ENCODE results near the gene FBXL16.
A peak's percentile ranks its signal among the peaks of the same experiment; 100 is the strongest.

Gene FBXL16

DNA sequence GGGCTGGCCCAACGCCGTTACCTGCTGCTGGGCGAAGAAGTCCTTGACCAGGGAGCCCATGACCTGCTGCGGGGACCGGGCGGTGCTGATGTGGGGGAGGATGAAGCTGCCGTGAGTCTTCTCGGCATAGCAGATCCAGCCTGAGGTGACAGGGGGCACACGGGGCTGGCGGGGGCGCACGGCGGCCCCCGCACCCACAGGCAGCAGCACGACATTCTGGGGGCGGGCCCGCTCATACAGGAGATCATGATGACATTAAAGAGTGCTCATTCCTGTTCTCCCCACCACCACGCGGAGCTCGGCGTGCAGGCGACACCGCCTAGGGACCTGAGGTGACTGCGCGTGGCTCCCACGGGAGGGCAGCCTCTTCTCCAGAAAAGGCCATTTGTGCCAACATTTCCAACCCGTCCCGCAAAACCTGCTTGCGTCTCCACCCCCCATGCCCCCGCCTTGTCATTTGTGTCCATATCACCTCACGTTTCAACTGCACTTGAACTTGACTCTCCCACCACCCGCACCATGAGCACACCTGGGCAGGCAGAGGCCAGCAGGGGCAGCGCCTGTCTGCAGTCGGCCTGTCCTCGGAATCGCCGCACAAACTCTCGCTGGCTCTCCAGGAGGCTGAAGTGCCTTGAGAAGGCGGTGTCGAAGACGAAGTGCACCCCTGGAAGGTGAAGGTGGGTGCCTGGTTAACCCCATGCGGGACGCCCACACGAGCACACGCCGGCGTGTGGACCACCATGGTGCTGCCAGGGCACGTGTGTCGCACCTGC, 28.8 kb upstream of the FBXL16 start:
- DNase-seq, result no peak

DNA sequence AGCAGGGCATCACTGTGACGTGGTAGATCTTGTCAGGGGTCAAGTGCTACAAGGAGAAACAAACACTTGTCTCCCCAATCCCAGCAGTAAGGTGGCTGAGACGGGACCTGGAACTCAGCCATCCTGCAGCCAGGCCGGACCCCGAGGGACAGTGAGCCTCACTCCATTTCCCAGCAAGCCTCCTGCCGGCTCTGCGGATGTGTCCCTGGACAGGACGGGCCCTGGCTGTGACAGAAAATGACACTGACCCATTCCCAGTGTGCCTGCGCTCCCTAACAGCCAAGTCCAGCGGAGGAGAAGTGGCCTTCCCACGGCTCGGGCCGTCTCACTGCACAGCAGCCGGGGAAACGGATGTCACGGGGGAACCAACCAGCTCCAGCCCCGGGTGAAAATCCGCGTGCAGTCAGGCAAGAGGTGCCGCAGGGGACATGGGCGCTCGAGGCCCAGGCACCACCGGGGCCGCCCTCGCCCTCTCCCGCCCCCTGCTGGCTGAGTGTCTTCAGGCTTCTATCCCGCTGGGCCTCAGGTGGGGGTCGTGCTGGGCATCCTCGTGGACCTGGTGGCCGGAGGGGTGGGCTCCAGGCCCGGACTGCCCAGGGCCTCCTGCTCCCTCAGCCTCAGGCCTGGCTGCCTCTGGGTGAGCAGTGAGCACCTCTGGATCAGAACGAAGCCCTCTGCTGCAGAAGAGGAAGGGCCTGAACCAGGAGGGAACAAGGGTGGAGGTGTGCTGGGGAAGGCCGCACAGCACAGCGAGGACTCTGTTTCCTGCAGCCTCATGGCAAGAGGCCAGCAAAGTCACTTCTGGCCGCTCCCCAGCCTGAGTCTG, 28.0 kb upstream of the FBXL16 start:
- DNase-seq, result peak; percentile 67

DNA sequence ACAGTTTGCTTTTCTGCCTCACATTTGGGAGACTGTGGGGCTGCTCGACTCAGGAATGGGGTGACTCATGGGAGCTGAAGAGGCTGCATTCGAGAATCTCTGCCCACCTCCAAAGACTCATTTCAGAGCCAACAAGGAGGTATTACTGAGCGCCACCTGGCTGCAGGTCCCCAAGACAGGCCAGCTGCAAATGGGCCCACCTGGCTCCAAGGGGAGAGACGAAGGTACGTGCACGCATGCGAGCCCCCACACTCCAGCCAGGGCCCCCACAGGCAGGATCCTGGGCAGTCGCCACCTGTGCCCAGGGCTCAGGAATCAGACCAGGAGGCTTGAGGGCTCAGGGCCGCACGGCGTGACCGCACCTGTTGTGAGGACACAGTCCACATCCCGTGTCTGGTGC, 27.3 kb upstream of the FBXL16 start:
- peak; percentile 28 for DNase-seq

DNA sequence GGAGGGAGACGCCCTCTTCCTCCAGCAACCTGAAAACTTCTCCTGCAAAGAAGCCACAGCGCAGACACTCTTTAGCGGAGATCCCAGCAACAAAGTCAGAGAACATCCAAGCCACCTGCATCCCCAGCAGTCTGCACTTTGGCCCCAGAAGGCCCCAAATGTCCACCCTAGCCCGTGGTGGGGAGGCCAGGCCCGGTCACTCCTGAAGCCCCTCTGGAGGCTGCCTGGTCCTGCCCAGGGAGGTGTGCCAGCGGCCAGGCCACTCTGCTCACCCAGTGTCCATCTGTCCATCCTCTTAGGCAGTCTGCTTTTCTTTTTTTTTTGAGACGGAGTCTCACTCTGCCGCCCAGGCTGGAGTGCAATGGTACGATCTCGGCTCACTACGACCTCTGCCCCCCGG, 26.7 kb upstream of the FBXL16 start:
- no peak for DNase-seq

DNA sequence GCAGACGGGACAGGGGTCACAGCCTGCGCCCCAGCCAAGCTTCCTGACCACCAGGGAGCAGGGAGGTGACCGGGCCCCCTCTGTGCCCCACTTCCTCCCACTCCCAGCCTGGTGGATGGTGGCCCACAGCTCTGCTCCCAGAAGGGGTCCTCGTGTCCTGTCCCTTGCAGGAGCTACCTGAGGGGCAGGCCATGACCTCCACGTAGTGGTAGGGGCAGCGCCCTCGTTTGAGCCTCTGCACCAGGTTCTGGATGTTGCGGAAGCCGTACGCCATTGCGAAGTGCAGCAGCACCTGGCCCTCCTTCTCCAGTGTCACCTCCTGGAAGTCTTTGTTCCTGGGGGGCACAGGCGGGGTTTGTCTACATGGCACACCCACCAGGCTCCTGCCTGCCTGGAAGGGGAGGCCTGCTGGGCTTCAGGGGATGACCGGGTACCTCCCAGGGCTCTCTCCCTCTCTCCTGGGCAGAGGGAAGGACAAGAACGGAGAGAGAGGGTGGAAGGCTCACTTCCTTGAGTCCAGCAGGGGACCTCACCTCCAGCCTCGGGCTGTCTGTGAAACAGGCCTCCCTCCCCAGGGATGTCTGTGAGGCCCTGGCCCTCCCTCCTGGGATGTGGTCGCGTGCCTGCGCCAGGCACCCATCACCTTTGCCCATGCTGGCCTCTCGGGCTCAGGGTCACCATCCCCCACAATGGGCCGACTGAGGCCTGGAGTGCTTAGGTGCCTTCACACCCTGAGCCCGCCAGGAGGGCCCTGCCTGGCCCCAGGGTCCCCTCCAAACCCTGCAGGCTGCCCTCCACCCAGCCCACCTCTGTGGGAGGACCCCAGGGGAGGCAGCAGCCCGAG, 25.3 kb upstream of the FBXL16 start:
- DNase-seq, result no peak

DNA sequence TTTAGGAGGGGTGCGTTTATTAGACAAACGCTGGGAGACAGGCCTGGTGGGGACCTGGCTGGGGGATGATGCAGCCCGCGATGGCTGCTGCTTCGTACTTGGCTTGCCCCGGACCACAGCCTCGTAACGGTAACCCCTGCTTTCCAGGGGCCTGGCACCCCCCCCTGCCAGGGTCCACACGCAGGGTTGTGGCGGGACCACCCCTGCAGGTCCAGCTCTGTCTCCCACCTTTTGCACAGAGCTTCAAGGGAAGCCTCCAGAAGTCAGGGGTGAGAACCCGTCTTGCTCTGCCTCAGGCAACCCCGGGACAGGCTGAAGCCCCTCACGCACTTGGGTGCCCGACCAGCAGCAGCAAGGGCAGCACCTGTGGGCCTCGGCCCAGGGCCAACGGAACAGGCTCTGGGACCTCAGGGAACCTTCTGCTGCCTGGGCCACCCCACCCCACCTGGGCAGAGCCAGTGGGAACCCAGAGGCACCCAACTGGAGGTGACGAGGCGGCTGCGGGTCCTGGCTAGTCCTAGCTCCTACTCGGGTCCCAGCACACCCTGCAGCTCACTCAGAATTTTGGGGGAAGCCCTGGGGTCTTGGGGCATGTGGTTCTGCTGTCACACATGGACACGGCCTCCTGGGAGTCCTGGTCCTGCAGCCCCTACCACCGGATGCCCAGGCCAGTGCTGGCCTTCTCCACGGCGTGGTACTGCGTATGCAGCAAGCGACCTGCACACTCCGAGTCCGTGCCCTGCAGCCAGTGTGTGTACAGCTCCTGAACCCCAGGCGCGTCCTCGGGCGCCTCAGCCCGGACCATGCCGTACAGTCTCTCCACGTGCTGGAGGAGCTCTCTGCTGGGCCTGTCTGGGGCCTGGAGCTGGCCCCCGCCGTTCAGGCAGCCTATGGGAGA, 24.4 kb upstream of the FBXL16 start:
- no peak for DNase-seq

DNA sequence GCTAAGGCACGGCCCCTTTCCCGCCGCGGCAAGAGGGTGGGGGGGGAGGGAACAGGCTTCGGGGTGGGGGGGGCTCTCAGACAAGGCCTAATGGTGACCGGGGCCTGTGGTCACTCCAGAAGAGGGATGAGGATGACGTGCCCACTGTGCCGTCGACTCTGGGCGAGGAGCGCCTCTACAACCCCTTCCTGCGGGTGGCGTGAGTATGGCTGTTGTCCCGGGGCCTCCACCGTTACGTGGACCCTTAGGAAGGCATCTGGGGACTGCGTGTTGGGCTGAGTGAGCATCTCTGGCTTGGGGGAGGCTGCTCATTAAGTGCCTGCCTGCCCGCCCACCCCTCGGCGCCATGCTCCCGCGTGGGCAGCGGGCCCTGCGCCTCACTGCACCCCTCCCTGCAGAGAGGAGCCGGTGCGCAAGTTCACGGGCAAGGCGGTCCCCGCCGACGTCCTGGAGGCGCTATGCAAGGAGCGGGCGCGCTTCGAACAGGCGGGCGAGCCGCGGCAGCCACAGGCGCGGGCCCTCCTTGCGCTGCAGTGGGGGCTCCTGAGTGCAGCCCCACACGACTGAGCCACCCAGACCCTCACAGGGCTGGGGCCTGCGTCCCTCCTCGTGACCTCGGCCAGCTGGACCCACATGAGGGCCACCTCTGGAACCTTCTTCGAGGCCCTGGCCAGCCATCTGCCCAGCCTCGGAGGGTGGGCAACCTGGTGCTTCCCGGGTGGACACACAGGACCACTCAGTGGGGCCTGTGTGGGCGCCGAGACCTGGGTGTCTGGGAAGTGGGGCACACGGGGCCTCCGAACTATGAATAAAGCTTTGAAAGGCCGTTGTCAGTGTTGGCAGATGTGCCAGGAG, 23.5 kb upstream of the FBXL16 start:
- DNase-seq, result no peak

DNA sequence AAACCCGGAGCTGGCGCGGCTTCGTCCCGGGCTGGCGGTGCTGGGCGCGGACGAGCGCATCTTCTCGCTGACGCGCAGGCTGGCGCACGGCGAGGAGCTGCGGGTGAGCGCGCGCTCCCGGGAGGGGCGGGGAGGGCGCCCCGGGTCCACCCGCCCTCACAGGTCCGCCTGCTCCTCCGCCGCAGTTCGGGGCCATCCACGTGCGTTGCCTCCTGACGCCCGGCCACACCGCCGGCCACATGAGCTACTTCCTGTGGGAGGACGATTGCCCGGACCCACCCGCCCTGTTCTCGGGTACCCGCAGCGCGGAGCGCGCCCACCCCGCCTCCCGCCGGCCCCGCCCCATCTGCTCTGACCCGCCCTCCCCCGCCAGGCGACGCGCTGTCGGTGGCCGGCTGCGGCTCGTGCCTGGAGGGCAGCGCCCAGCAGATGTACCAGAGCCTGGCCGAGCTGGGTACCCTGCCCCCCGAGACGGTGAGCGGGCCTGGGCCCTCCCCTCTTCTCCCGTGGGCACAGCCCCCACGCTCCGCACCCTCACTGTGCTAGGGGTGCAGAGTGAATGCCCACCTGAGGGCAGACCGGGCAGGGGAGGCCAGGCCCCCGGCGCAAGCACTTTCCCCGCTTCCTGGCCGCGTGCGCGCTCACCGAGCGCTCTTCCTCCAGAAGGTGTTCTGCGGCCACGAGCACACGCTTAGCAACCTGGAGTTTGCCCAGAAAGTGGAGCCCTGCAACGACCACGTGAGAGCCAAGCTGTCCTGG, 22.7 kb upstream of the FBXL16 start:
- DNase-seq, result peak; percentile 65

DNA sequence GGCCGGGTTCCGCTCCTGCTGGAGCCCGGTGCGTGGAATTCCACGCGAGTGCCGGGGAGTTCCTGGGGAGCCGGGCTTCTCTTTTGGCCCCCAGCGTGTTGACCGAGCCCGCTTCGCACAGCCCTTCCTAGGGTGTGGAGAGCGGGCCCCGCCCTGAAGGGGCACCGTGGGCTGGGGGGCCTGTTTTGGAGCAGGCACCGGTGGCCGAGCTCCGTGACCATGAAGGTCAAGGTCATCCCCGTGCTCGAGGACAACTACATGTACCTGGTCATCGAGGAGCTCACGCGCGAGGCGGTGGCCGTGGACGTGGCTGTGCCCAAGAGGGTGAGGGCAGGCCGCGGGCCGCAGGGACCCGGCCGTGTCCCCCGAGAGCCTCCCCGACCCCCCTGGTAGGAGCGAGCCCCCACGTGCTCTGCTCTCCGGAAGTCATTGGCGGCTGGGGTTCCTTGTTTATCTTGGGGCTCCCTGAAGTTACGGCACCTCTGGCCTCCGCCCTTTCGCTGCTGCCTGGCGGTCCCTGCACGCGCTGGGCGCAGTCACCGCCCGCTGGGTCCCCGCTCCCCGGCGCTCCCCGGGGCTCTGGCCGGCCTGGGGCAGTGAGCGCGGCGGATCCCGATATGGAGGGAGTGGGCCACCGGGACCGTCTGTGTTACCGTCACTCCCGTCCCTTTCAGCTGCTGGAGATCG, 21.8 kb upstream of the FBXL16 start:
- peak; percentile 44 for DNase-seq

DNA sequence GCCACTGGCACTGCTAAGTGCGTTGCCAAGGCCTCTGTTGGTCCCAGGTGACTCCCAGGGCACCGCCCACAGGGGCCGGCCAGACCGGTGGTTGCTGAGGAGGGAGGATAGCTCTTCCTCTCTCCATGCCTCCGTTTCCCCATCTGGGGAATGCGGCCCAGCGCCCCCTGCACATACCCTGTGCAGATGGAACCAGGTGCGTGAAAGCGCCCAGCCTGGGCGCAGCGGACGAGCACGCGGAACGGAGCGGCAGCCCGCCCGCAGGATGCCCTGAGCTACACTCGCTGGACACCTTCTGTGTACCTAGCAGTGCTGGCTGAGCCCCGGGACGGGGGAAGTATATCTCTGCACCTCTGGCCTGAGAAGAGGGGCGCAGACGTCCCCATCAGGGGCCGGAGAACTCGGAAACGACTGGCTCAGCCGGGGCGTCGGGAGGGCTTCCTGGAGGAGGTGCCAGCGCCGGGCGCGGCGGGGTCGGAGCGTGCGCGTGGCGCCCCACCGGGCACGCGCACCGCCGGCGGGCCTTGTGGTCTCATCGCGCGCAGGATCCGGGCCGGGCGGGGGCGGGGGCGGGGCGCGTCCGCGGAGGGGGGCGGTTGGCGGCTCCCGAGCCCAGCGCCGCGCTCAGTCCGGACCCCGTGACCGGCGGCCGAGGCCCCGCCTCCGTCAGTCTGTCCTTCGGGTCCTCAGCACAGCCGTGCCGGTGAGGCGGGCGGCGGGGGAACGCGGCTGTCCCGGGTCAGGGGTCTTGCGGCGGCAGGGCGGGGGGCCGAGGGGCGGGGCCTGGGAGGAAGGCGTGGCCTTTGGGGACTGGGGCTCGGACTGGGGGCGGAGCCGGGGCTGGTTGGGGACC, 21.1 kb upstream of the FBXL16 start, which contains the start of the genes CCDC78 and HAGHL:
Gene CCDC78, minus strand, starts transcription at position 6 of the 853 bp plus-strand sequence. CDS start 76 bp downstream, outside the sequence.
Gene HAGHL, plus strand, starts transcription at position 669 of the 853 bp plus-strand sequence. CDS start 404 bp downstream, outside the sequence.
- peak; percentile 83 for DNase-seq

DNA sequence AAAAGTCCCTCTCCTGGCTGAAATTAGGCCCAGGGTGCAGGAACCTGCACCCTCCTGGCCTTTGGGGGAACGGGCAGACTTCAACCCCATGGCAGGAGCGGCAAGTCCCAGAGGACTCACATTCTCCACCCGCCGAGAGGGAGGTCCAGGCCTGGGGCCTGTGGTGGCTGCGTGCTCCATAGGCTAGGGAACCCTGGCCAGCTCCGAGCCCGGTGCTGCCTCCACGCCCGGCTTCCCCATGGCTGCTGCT, 20.5 kb upstream of the FBXL16 start:
- no peak for DNase-seq

DNA sequence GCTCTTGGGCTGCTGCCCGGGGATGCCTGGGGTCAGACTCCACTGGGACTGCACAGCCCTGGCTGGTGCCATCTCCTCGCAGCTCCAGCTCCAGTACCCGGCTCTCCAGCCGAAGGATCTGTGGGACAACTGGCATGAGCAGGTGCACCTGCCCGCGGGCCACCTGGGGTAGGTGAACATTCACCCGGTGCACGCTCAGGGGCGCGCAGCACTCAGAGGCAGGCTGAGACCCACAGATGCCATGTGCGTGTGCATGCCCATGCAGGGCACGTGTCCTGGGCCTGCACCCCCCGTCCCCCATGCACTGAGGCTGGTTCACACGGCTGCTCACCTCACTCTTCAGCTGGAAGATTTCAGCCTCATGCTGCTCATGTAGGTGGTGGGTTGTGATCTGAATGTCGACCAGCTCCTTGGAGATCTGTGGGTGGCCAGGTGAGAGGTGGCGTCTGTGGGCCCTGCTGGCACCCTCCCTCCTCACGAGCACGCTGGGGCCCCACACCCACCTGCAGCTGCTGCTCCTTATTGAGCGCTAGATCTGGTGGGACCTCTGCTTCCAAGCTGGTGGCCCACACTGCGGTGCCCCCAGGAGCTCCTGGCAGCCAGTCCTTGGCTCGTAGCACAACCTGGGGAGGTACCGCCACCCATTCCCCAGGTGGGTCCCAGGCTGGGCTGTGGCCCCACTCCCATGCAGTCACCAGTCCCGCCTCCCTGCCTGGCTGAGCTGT, 20.0 kb upstream of the FBXL16 start:
- no peak for DNase-seq

DNA sequence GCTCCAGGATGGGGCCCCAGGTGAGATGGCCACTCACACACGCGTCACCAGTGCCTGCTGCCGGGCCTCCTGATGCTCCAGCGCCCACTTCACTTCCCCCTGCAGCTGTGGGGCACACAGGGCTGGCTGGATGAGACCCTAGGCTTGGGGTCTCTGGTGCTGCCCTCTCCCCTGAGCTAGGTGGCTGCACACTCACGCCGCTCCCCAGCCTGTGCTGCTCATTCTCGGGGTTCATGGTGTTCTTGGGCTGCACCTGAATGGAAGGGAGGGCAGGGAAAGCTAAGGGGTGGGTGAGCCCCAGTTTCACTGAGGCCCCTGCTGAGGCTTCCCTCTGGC, 19.4 kb upstream of the FBXL16 start:
- no peak for DNase-seq

DNA sequence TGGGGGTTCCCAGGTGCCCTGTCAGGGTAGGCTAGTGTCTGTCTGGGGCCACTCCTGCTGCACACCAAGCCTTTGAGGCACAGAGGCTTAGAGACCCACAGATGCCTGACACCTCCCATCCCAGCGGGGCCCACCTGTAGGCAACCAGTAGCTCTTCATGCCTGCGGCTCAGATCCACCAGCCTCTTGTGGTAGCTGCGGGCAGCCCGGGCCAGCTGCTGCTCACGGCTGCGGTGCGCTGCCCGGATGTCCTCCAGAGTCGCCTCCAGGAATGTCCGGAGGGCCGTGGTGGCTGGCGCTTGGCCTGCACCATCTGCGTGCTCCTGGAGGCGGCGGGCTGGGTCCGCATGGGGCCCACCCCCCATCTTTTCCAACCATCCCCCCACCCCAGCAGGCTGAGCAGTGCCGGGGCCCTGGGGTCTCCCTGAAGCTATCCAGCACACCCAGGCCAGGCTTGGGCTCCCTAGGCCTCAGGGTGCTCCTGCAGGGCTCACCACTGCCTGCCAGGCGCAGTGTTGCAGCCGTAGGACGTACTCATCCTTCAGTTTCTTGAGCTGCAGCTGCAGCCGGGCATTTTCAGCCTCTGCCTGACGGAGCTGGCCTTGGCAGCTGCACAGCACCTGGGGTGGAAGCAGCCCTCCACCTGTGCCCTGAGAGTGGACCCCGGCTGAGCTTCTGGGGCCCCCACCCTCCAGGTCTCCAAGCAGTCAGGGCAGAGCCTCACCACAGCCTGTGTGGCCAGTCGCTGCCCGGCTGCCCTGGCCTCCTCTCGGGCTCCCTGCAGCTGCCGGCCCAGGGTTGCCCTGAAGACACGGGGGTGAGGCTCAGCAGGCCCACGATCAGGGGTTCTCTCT, 18.8 kb upstream of the FBXL16 start:
- DNase-seq, result no peak

DNA sequence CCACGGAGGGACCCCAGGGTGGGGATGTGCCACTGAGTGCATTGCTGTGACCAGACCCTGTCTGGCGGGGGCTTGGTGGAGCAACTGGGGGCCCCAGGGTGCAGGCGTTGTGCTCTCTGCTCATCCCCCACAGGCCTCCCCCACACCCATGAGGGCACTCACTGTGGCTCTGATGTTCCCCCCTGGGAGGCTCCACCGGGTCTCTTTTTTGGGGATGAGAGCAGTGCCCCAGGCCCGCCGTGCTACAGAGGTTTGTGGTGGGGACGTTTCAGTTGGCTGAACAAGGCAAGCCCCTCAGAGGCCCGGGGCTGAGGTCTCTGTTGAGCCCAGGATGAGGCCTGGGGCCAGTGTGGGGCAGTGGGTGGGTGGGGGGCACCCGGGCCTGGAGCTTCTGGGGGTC, 18.1 kb upstream of the FBXL16 start:
- no peak for DNase-seq

DNA sequence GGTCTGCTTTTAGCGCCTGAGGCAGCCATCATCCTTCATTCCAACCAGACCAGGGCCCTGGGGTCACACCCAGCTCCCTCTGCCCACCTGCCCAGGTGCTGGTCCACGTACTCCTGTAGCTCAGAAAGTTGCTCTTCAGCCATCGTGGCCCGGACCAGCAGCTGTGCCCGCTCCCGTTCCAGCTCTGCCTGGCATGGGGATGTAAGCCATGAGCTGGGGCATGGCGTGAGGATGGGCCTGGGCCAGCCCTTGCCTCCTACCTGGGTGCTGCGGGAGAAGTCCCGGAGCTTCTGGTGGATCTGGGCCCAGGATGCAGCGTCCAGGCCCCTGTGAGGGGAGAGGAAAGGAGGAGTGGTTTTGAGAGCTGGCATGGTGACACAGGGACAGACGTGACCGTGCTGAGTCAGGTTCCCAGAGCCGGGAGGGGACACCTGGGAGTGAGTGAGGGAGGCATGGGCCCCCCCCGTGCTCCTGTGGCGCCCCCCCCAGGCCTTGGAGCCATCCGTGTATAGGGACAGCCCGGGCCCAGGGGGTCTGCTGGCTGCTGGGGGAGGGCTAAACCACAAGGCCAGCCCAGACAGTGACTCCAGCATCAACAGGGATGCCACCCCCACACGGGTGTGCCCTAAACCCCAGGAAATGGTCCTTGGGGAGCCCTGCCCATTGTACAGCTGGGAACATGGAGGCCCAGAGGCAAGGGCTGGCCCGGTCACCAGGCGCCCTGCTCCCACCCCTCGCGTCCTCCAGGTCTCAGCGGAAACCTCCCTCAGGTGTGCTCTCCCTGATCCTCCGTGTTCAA, 17.4 kb upstream of the FBXL16 start:
- DNase-seq, result no peak

Measured in CD4-positive, alpha-beta T cell treated with Interleukin-17A for 4 hours (primary cell).